Nephron progenitor cell (in vitro differentiated cells): ENCODE data around the gene GCK.

Experiments
- DNase-seq: peaks from one replicate; pipeline ENCODE4 v3.0.0; 2021
- H3K27ac Mint-ChIP-seq: 2 replicates; pipeline ENCODE4 v1.8.0; 2021; ENCODE audit warnings: mild to moderate bottlenecking, moderate library complexity, mixed read lengths
- H3K27me3 Mint-ChIP-seq: 2 replicates; pipeline ENCODE4 v1.8.0; 2021; ENCODE audit warnings: mild to moderate bottlenecking, low read depth, mixed read lengths; ENCODE audit not compliant: poor library complexity
- H3K36me3 Mint-ChIP-seq: 2 replicates; pipeline ENCODE4 v1.8.0; 2021; ENCODE audit warnings: low read depth, mixed read lengths
- H3K4me1 Mint-ChIP-seq: 2 replicates; pipeline ENCODE4 v1.8.0; 2021; ENCODE audit warnings: mixed read lengths
- H3K4me3 Mint-ChIP-seq: 2 replicates; pipeline ENCODE4 v1.8.0; 2021; ENCODE audit warnings: mild to moderate bottlenecking, moderate library complexity, mixed read lengths
- H3K9me3 Mint-ChIP-seq: 2 replicates; pipeline ENCODE4 v1.8.0; 2021; ENCODE audit warnings: mild to moderate bottlenecking, moderate library complexity, mixed read lengths
- CTCF ChIP-seq: fragments of 200-600 bp; sonication (generic); IDR thresholded peaks from 2 replicates; pipeline ENCODE4 v1.5.0; 2021; ENCODE audit warnings: antibody characterized with exemption

The GCK gene

GRCh38 chr7:44117801-44118429 lies 71.3 kb downstream of the GCK start:
- Mint-ChIP-seq H3K36me3 (peaks cover 44% of the 10 kb centered on the region), H3K4me3 (no peak overlapping the region), H3K27ac (peak overlapping the region; percentile 70), H3K27me3 (no peaks in the 10 kb centered on the region), H3K9me3 (no peaks in the 10 kb centered on the region), H3K4me1 (peaks cover 30% of the 10 kb centered on the region)
- DNase-seq: no peak
- TF ChIP-seq CTCF: no peak

- H3K9me3 Mint-ChIP-seq: no peaks in the 10 kb centered on the region
- H3K27me3 Mint-ChIP-seq: no peaks in the 10 kb centered on the region
- DNase-seq: no peak
- no peak for TF ChIP-seq CTCF
- H3K4me1 Mint-ChIP-seq: peaks cover 22% of the 10 kb centered on the region
- peak overlapping the region; percentile 42 for H3K27ac Mint-ChIP-seq
- H3K36me3 Mint-ChIP-seq: peaks cover 44% of the 10 kb centered on the region
- no peak overlapping the region for H3K4me3 Mint-ChIP-seq
Observed at GRCh38 chr7:44116789-44117666, 72.2 kb downstream of the GCK start.

- Mint-ChIP-seq H3K27ac (no peak overlapping the region), H3K36me3 (peaks cover 44% of the 10 kb centered on the region), H3K4me3 (no peak overlapping the region), H3K27me3 (no peaks in the 10 kb centered on the region), H3K4me1 (peaks cover 18% of the 10 kb centered on the region), H3K9me3 (no peaks in the 10 kb centered on the region)
- DNase-seq: no peak
- no peak for TF ChIP-seq CTCF
Observed at GRCh38 chr7:44116087-44116788, 73.0 kb downstream of the GCK start.

GRCh38 chr7:44114586-44115310 lies 74.5 kb downstream of the GCK start:
- DNase-seq: no peak
- no peak for TF ChIP-seq CTCF
- Mint-ChIP-seq H3K27ac (peak overlapping the region; percentile 71), H3K4me3 (no peak overlapping the region), H3K27me3 (no peaks in the 10 kb centered on the region), H3K4me1 (peaks cover 3% of the 10 kb centered on the region), H3K9me3 (no peaks in the 10 kb centered on the region), H3K36me3 (peaks cover 29% of the 10 kb centered on the region)

- Mint-ChIP-seq H3K36me3 (peaks cover 20% of the 10 kb centered on the region), H3K4me3 (no peak overlapping the region), H3K27ac (peak overlapping the region; percentile 71), H3K27me3 (no peaks in the 10 kb centered on the region), H3K4me1 (no peaks in the 10 kb centered on the region), H3K9me3 (no peaks in the 10 kb centered on the region)
- DNase-seq: no peak
- no peak for TF ChIP-seq CTCF
Observed at GRCh38 chr7:44113764-44114354, 75.4 kb downstream of the GCK start.
